ENCODE results near the gene GTSE1.
A peak's percentile ranks its signal among the peaks of the same experiment; 100 is the strongest.

Gene GTSE1

GRCh38 chr22:46357711-46358520 lies 61.2 kb downstream of the GTSE1 start:
- no peak overlapping the region for H3K4me3 ChIP-seq (ENCODE audit: low read length)
- no peak for DNase-seq (ENCODE audit: low read depth, low spot score)

- H3K4me3 ChIP-seq (ENCODE audit: low read length) = no peak overlapping the region
- no peak for DNase-seq (ENCODE audit: low read depth, low spot score)
Observed at GRCh38 chr22:46358766-46359165, 62.1 kb downstream of the GTSE1 start.

DNA sequence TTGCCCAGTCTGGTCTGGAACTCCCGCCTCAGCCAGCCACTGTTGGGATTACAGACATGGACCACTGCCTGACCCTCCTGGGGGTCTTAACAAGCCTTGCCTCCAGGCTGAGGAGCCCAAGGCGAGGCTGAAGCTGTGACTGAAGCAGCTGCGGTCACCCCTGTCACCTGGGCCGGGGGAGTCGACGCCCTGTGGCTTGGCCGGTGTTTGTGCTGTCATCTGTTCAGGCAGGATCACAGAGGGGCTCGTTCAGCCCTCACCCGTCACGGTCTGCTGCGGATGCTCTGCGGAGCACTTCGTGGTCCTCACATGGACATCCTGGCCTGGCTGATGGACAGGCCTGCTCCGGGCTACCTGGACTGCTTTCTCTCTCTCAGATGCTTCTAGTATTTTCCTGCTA lies 62.7 kb downstream of the GTSE1 start:
- DNase-seq (ENCODE audit: low read depth, low spot score) = no peak
- no peak overlapping the region for H3K4me3 ChIP-seq (ENCODE audit: low read length)

- no peak for DNase-seq (ENCODE audit: low read depth, low spot score)
Observed at GRCh38 chr22:46360097-46360496, 63.4 kb downstream of the GTSE1 start.

DNA sequence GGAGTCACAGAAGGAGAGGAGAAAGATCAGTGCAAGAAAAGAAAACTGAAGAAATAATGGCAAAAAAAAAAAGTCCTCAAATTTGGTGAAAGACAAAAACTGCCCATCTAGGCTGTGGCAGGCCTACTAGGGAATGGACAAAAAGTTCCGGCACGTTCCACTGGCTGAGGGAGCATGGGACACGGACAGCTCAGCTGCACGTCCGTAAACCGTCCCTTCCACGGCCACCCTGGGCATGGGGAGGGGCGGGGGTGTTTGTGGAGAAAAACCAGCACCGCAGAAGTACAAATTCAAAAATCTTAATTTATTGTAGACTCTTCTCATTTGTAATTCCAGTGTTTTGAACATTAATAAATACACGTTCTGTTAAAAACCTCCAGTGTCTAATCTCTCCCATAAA lies 64.2 kb downstream of the GTSE1 start:
- no peak overlapping the region for H3K4me3 ChIP-seq (ENCODE audit: low read length)
- DNase-seq (ENCODE audit: low read depth, low spot score) = no peak

More at GRCh38 chr22:46360097-46360496, 63.4 kb downstream of the GTSE1 start:
- no peak overlapping the region for H3K4me3 ChIP-seq (ENCODE audit: low read length)

DNA sequence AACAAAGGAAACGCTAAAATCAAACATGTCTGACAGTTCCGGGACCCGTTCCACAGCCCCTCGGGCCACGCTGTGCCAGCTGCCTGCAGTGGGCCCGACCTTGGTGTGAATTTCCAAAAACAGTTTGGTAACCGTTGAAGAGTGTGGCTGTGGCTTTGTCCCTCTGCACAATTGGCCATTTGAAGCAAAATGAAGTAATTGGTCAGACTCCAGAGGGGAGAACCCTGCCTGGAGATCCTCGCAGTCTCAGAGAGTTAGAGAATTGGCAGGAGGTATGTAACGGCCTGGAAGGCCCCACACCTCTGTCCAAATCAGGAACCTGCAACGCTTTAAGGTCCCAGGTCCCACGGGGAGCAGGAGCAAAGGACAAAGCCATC lies 65.1 kb downstream of the GTSE1 start:
- DNase-seq (ENCODE audit: low read depth, low spot score) = no peak
- H3K4me3 ChIP-seq (ENCODE audit: low read length) = no peak overlapping the region

GRCh38 chr22:46362203-46362933 lies 65.7 kb downstream of the GTSE1 start:
- no peak for DNase-seq (ENCODE audit: low read depth, low spot score)
- H3K4me3 ChIP-seq (ENCODE audit: low read length) = no peak overlapping the region

DNA sequence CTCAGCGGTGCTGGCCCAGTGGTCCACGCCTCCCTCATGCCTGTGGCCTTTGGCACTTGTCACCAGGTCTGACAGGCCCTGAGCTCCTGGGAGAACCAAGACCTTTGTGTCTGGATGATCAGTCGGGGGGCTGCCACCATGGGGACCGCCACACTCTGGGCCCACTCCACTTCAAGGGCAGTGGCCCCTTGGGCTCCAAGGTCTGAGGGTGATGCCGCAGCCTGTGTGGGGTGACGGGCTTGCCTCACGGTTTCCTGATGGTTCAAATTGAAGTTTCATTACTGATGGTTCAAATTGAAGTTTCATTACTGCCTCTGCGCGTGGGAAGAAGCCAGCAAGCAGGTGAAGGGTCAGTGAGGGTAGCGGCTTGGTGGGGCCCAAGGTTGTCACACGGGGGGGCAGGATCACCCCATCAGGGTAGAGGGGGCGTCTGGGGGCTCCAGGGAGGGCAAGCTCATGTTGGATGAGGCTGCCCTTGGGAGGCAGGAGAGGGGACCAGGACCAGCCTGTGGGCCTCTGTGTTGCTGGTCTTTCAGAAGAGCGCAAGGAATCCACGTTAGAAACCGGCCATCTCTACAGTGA lies 66.4 kb downstream of the GTSE1 start:
- H3K4me3 ChIP-seq (ENCODE audit: low read length) = no peak overlapping the region
- no peak for DNase-seq (ENCODE audit: low read depth, low spot score)

- no peak overlapping the region for H3K4me3 ChIP-seq (ENCODE audit: low read length)
- no peak for DNase-seq (ENCODE audit: low read depth, low spot score)
Observed at GRCh38 chr22:46363611-46364321, 67.1 kb downstream of the GTSE1 start.

GRCh38 chr22:46364341-46365165 lies 67.9 kb downstream of the GTSE1 start:
- DNase-seq (ENCODE audit: low read depth, low spot score) = no peak
- no peak overlapping the region for H3K4me3 ChIP-seq (ENCODE audit: low read length)

GRCh38 chr22:46365166-46365624 lies 68.5 kb downstream of the GTSE1 start:
- DNase-seq (ENCODE audit: low read depth, low spot score) = no peak
- H3K4me3 ChIP-seq (ENCODE audit: low read length) = no peak overlapping the region

GRCh38 chr22:46366327-46366731 lies 69.7 kb downstream of the GTSE1 start:
- no peak for DNase-seq (ENCODE audit: low read depth, low spot score)
- H3K4me3 ChIP-seq (ENCODE audit: low read length) = no peak overlapping the region

DNA sequence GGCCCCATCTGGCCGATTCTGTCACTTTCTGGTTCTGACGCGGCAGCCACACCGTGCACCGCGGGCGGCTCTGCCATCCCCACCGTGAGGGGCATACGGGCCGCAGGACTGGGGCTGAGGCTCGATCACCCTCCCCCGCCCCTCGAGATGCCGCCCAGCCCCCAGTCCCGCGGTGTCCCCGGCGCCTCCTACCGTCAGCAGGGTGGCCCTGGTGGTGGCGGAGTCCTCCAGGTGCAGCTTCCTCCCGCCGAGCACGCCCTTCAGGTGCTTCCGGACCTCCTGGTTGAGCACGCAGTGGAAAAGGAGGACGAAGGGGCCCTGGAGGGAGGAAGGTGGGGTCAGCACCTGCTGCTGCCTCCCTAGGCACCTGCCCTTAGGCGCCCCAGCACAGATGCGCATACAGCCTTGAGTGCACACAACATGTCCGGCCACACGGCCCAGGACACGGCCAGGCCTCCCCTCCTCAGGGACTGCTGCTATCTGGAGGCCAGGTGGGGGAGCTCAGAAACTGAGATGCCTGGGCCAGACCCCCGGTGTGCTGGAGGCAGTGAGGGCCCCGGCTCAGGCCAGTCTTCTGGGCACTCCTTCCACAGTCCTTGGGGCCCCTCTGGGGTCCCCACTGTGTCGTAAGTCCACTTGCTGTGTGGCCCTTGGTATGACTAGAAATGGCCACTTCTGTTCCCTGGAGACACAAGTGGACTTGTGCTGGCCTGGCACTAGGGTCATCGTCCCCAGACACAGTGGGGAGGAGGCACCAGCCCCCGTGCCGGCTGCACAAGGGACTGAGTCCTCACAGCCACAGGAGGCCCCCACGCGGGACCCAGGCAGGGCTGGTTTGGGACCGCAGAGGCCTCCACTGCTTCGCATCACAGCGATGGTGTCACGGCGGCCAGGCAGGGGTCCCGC lies 70.4 kb downstream of the GTSE1 start:
- DNase-seq (ENCODE audit: low read depth, low spot score) = peak; percentile 17
- no peak overlapping the region for H3K4me3 ChIP-seq (ENCODE audit: low read length)

GRCh38 chr22:46367707-46368191 lies 71.1 kb downstream of the GTSE1 start:
- H3K4me3 ChIP-seq (ENCODE audit: low read length) = no peak overlapping the region
- DNase-seq (ENCODE audit: low read depth, low spot score) = peak; percentile 17

- DNase-seq (ENCODE audit: low read depth, low spot score) = no peak
- no peak overlapping the region for H3K4me3 ChIP-seq (ENCODE audit: low read length)
Observed at GRCh38 chr22:46368422-46368821, 71.8 kb downstream of the GTSE1 start.

GRCh38 chr22:46368871-46369715 lies 72.4 kb downstream of the GTSE1 start:
- no peak for DNase-seq (ENCODE audit: low read depth, low spot score)
- no peak overlapping the region for H3K4me3 ChIP-seq (ENCODE audit: low read length)

All from Jurkat, Clone E6-1 (cell line).